ENCODE results near the gene TMEM74B. TPM values are rescaled to one million over a fixed set of nuclear protein-coding genes. Genes with fewer than 3 reads are reported as not detected.

TMEM74B gene
- total and polyA plus RNA-seq, 2 of the 8 experiments (the other 6 are each of a cell fraction or from before 2014, with no cell fraction given) = 4.0 to 6.4 TPM

DNA sequence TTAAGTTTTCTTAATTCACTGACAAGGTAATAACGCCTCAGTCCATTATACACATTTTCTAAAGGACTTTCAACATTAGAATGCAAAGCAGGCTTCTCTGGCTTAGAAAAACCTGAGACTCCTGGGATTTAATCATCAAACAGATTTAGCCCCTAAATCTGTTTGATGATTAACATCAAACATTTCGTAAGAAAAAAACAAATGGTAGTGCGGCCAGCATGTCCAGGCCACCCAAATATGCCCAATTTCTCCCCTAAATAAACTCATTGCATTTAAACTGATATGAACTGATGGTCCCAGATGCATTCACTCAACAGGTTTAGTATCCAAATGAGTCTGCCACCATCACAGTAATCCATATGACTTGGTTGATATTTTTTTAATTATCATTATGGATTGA, 6.2 kb downstream of the TMEM74B start:
- Histone ChIP-seq H3K4me1 (replicated peaks in 1 of 4; ENCODE audit: control insufficient read depth in 3 of 4, insufficient read depth in 4 of 4, low read length in 3 of 4) (peaks cover 0 to 2% (median 0%) of the 10 kb centered on the region in 4 experiments; a peak in 2 of 7 replicates), H3K36me3 (ENCODE audit: control insufficient read depth in 2 of 4, insufficient read depth in 4 of 4, low read length in 3 of 4) (no peaks in the 10 kb centered on the region; a peak in 1 of 8 replicates), H3K79me2 (ENCODE audit: control insufficient read depth in 1 of 2, insufficient read depth in 2 of 2, low read length in 2 of 2) (no peaks in the 10 kb centered on the region), H3K23ac (ENCODE audit: insufficient read length) (no peak overlapping the region), H4K5ac (ENCODE audit: insufficient read length, low read depth, low read length) (no peak overlapping the region), H3K4me3 (ENCODE audit: extremely low read depth in 1 of 4, insufficient read depth in 2 of 4, low read depth in 3 of 4, low read length in 4 of 4) (no peak overlapping the region), H3K79me1 (ENCODE audit: low read depth, low read length) (no peaks in the 10 kb centered on the region), H2AFZ (ENCODE audit: low read length) (no peak overlapping the region), H2BK120ac (replicated peaks; ENCODE audit: low read depth, low read length) (no peak overlapping the region), H3K23me2 (ENCODE audit: low read depth, low read length) (no peaks in the 10 kb centered on the region; the same call in 1 of the 2 replicates), H2BK12ac (ENCODE audit: low read depth, low read length) (no peak overlapping the region), H3K14ac (ENCODE audit: insufficient read length) (no peak overlapping the region), H3K18ac (ENCODE audit: extremely low read depth, low read length) (no peak overlapping the region), H3K9ac (replicated peaks in 1 of 4; ENCODE audit: extremely low read depth in 1 of 4, low read depth in 3 of 4, low read length in 3 of 4) (no peak overlapping the region), H3K56ac (replicated peaks; ENCODE audit: insufficient read length, low read depth, low read length) (no peak overlapping the region), H3K27ac (ENCODE audit: low read depth, low read length) (no peak overlapping the region), H4K8ac (ENCODE audit: extremely low read depth, insufficient read depth, low read length) (no peak overlapping the region), H4K91ac (replicated peaks; ENCODE audit: insufficient read length, low read length) (no peak overlapping the region), H3K9me3 (ENCODE audit: insufficient read depth in 2 of 2, low read depth in 1 of 2, low read length in 1 of 2) (no peaks in the 10 kb centered on the region), H4K20me1 (replicated peaks in 1 of 2; ENCODE audit: control insufficient read depth in 1 of 2, insufficient read depth in 2 of 2, low read length in 2 of 2) (peaks cover 0 to 12% of the 10 kb centered on the region in 2 experiments), H2AK5ac (ENCODE audit: low read depth, low read length) (no peak overlapping the region), H2BK20ac (ENCODE audit: low read length) (no peak overlapping the region), H2BK5ac (ENCODE audit: low read depth, low read length) (no peak overlapping the region), H3K4me2 (ENCODE audit: insufficient read depth in 1 of 2, low read depth in 2 of 2, low read length in 2 of 2) (no peak overlapping the region), H3K4ac (replicated peaks; ENCODE audit: insufficient read length, low read depth, low read length) (no peak overlapping the region), H2BK15ac (ENCODE audit: low read length) (no peak overlapping the region), H3K27me3 (replicated peaks in 1 of 4; ENCODE audit: control insufficient read depth in 3 of 4, extremely low read depth in 1 of 4, insufficient read depth in 3 of 4, low read length in 3 of 4) (peaks cover 3 to 15% (median 6%) of the 10 kb centered on the region in 4 experiments; a peak in 6 of 7 replicates)
- CTCF ChIA-PET (ENCODE audit: partially characterized antibody) = interaction anchor here (1.0 to 8.7 kb wide), 2 partner anchors 22 to 30 kb away, joined by 3 to 101 read pairs; partner anchors contain the start of gene C20orf202
- POLR2A ChIA-PET (ENCODE audit: partially characterized antibody) = interaction anchor here (1.2 kb wide), 1 partner anchor 31 kb away, joined by 5 read pairs; no protein-coding TSS in a partner anchor
- FAIRE-seq (no peak), DNase-seq (ENCODE audit: low read depth in 1 of 2, low spot score in 2 of 2) (no peak)
- 89% methylated on average over 3 of the region's 3 CpGs; no CpG with 5 or more reads in 1 of the 2 experiments for WGBS, 2 experiments (ENCODE audit: extremely low coverage in 1 of 2, insufficient coverage in 1 of 2, insufficient read length in 1 of 2, insufficient replicate concordance in 2 of 2, low coverage in 1 of 2, low lambda C conversion rate in 2 of 2, missing lambda C conversion rate in 1 of 2)
- TF ChIP-seq POU5F1 (IDR thresholded peaks at IDR 0.05; ENCODE audit: low read depth, low read length) = no peak
- TF ChIP-seq RFX5 (IDR thresholded peaks at IDR 0.05; ENCODE audit: borderline replicate concordance, low read depth, low read length) = no peak
- no peak for TF ChIP-seq EZH2 (IDR thresholded peaks at IDR 0.05; ENCODE audit: low read depth, low read length, severe bottlenecking)
- TF ChIP-seq SIX5 (IDR thresholded peaks at IDR 0.05; ENCODE audit: low read depth, low read length) = no peak
- TF ChIP-seq, protein P1, sequence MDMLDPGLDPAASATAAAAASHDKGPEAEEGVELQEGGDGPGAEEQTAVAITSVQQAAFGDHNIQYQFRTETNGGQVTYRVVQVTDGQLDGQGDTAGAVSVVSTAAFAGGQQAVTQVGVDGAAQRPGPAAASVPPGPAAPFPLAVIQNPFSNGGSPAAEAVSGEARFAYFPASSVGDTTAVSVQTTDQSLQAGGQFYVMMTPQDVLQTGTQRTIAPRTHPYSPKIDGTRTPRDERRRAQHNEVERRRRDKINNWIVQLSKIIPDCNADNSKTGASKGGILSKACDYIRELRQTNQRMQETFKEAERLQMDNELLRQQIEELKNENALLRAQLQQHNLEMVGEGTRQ (IDR thresholded peaks at IDR 0.05; ENCODE audit: low read length) = no peak
- TF ChIP-seq EGR1 (IDR thresholded peaks at IDR 0.05; ENCODE audit: borderline replicate concordance, low read depth, low read length) = no peak
- TF ChIP-seq ZNF274 (IDR thresholded peaks at IDR 0.05; ENCODE audit: borderline replicate concordance, extremely low read depth, low read length) = no peak
- no peak for TF ChIP-seq TEAD4 (IDR thresholded peaks at IDR 0.05; ENCODE audit: low read depth, low read length)
- TF ChIP-seq CTBP2 (IDR thresholded peaks at IDR 0.05; ENCODE audit: borderline replicate concordance, insufficient read depth, insufficient read length, low read length) = no peak
- TF ChIP-seq CHD1 (IDR thresholded peaks at IDR 0.05; ENCODE audit: low read depth, low read length) = no peak
- TF ChIP-seq SAP30 (IDR thresholded peaks at IDR 0.05; ENCODE audit: insufficient read depth, insufficient replicate concordance, low read length) = no peak
- no peak for TF ChIP-seq NRF1 (IDR thresholded peaks at IDR 0.05; ENCODE audit: low read depth, low read length)
